NT2/D1 (cell line): ENCODE results near the gene GDE1.

Source experiments
- SUZ12 ChIP-seq: IDR thresholded peaks from 2 replicates; pipeline ENCODE4 v1.6.1; 2011; ENCODE audit not compliant: insufficient read length, insufficient read depth; ENCODE audit errors: extremely low read depth
- YY1 ChIP-seq: IDR thresholded peaks from 2 replicates; pipeline ENCODE4 v1.6.1; 2011; ENCODE audit not compliant: insufficient read length, insufficient read depth
- ZNF274 ChIP-seq: IDR thresholded peaks from 2 replicates; pipeline ENCODE4 v1.6.1; 2011; ENCODE audit warnings: mild to moderate bottlenecking, low read depth, low read length

- TF ChIP-seq SUZ12 (no peak), ZNF274 (no peak), YY1 (no peak)
Measured at GRCh38 chr16:19523184-19523558, 1.3 kb upstream of the GDE1 start.
